Large intestine (tissue), 3 donors: ENCODE measurements around the gene ITGA3. TPM values are rescaled to one million over a fixed set of nuclear protein-coding genes. Genes with fewer than 3 reads are reported as not detected.

Experiments
- DNase-seq, 2 donors: peaks; one replicate each; pipeline versions ENCODE4 v3.0.0 to v3.0.0-alpha.2; 2013
- H3K27ac ChIP-seq: one replicate; pipeline ENCODE4 v1.5.1; 2013; ENCODE audit warnings: low read length
- H3K27me3 ChIP-seq: 2 replicates; pipeline ENCODE4 v1.6.1; 2013; ENCODE audit warnings: low read length; ENCODE audit not compliant: control insufficient read depth, insufficient read depth
- H3K36me3 ChIP-seq: 2 replicates; pipeline ENCODE4 v1.6.1; 2013; ENCODE audit warnings: low read length; ENCODE audit not compliant: control insufficient read depth, insufficient read depth
- H3K4me1 ChIP-seq: one replicate; pipeline ENCODE4 v1.6.1; 2013; ENCODE audit warnings: low read length; ENCODE audit not compliant: control insufficient read depth, insufficient read depth
- H3K4me3 ChIP-seq: one replicate; pipeline ENCODE4 v1.5.1; 2013; ENCODE audit warnings: low read length
- H3K9me3 ChIP-seq: one replicate; pipeline ENCODE4 v1.6.1; 2013; ENCODE audit warnings: mild to moderate bottlenecking, low read depth, low read length, moderate library complexity; ENCODE audit not compliant: control insufficient read depth
- WGBS: methylation state at CpG from one replicate; pipeline ENCODE4 v1.1.5; 2013; ENCODE audit warnings: low lambda C conversion rate; ENCODE audit not compliant: insufficient coverage; 5-methylcytosine and 5-hydroxymethylcytosine counted together
- polyA plus RNA-seq: library from polyadenylated mRNA; unstranded; fragments of 120-200 nt; gene quantifications from one replicate; pipeline ENCODE4 v1.2.1, GENCODE V29; 2013

ITGA3 gene
- polyA plus RNA-seq, 1 donor = 61.8 TPM

- Histone ChIP-seq H3K27ac (peak overlapping the region; percentile 29), H3K36me3 (peaks cover 24% of the 10 kb centered on the region), H3K4me1 (peaks cover 74% of the 10 kb centered on the region), H3K9me3 (no peaks in the 10 kb centered on the region), H3K4me3 (no peak overlapping the region), H3K27me3 (no peaks in the 10 kb centered on the region)
- no CpG with 5 or more reads among the region's 4 CpGs for WGBS
- no peak for DNase-seq
Observed at GRCh38 chr17:50098583-50098982, 42.7 kb downstream of the ITGA3 start.

GRCh38 chr17:50099003-50099402, 43.1 kb downstream of the ITGA3 start:
- DNase-seq = no peak
- no CpG with 5 or more reads among the region's 5 CpGs for WGBS
- Histone ChIP-seq H3K27ac (peak overlapping the region; percentile 29), H3K9me3 (no peaks in the 10 kb centered on the region), H3K27me3 (no peaks in the 10 kb centered on the region), H3K4me1 (peaks cover 74% of the 10 kb centered on the region), H3K4me3 (no peak overlapping the region), H3K36me3 (peaks cover 29% of the 10 kb centered on the region)

- Histone ChIP-seq H3K27ac (peak overlapping the region; percentile 96), H3K4me3 (no peak overlapping the region), H3K36me3 (peaks cover 40% of the 10 kb centered on the region), H3K4me1 (peaks cover 71% of the 10 kb centered on the region), H3K9me3 (no peaks in the 10 kb centered on the region), H3K27me3 (no peaks in the 10 kb centered on the region)
- peak in 1 of 2 donors; percentile 74 for DNase-seq
- WGBS = no CpG with 5 or more reads among the region's 5 CpGs
Observed at GRCh38 chr17:50100480-50100883, 44.6 kb downstream of the ITGA3 start.

- Histone ChIP-seq H3K36me3 (peaks cover 45% of the 10 kb centered on the region), H3K4me1 (peaks cover 71% of the 10 kb centered on the region)
- WGBS = no CpG with 5 or more reads among the region's 15 CpGs
Observed at GRCh38 chr17:50100921-50101345, 45.0 kb downstream of the ITGA3 start.

GRCh38 chr17:50101346-50102163, 45.6 kb downstream of the ITGA3 start:
- no peaks in the 10 kb centered on the region for H3K9me3 ChIP-seq
- no peaks in the 10 kb centered on the region for H3K27me3 ChIP-seq
- H3K36me3 ChIP-seq = peaks cover 48% of the 10 kb centered on the region
- H3K4me1 ChIP-seq = peaks cover 65% of the 10 kb centered on the region
- H3K4me3 ChIP-seq = peak overlapping the region; percentile 14
- peak; percentile 94 to 97 for DNase-seq
- no CpG with 5 or more reads among the region's 17 CpGs for WGBS
- H3K27ac ChIP-seq = peak overlapping the region; percentile 96

More at GRCh38 chr17:50100921-50101345, 45.0 kb downstream of the ITGA3 start:
- Histone ChIP-seq H3K9me3 (no peaks in the 10 kb centered on the region), H3K27ac (peak overlapping the region; percentile 96), H3K4me3 (no peak overlapping the region), H3K27me3 (no peaks in the 10 kb centered on the region)
- no peak for DNase-seq

- H3K9me3 ChIP-seq = no peaks in the 10 kb centered on the region
- WGBS = no CpG with 5 or more reads among the region's 15 CpGs
- peaks cover 53% of the 10 kb centered on the region for H3K36me3 ChIP-seq
- peak overlapping the region; percentile 96 for H3K27ac ChIP-seq
- H3K4me3 ChIP-seq = peak overlapping the region; percentile 14
- H3K4me1 ChIP-seq = peaks cover 57% of the 10 kb centered on the region
- H3K27me3 ChIP-seq = no peaks in the 10 kb centered on the region
- DNase-seq = peak; percentile 95 to 98
Observed at GRCh38 chr17:50102164-50102991, 46.5 kb downstream of the ITGA3 start.

GRCh38 chr17:50103252-50103651, 47.3 kb downstream of the ITGA3 start:
- Histone ChIP-seq H3K27ac (peak overlapping the region; percentile 96), H3K27me3 (no peaks in the 10 kb centered on the region), H3K36me3 (peaks cover 54% of the 10 kb centered on the region), H3K4me1 (peaks cover 48% of the 10 kb centered on the region), H3K9me3 (no peaks in the 10 kb centered on the region), H3K4me3 (no peak overlapping the region)
- no peak for DNase-seq
- WGBS = no CpG with 5 or more reads among the region's 2 CpGs

GRCh38 chr17:50103941-50104340, 48.0 kb downstream of the ITGA3 start:
- peaks cover 54% of the 10 kb centered on the region for H3K36me3 ChIP-seq
- no CpG with 5 or more reads among the region's 5 CpGs for WGBS

GRCh38 chr17:50105811-50106210, 49.9 kb downstream of the ITGA3 start:
- Histone ChIP-seq H3K36me3 (peaks cover 65% of the 10 kb centered on the region), H3K4me1 (peaks cover 25% of the 10 kb centered on the region), H3K4me3 (no peak overlapping the region), H3K27ac (no peak overlapping the region), H3K27me3 (no peaks in the 10 kb centered on the region), H3K9me3 (no peaks in the 10 kb centered on the region)
- no CpG with 5 or more reads among the region's 21 CpGs for WGBS
- DNase-seq = no peak

More at GRCh38 chr17:50103941-50104340, 48.0 kb downstream of the ITGA3 start:
- H3K4me1 ChIP-seq = peaks cover 42% of the 10 kb centered on the region
- H3K9me3 ChIP-seq = no peaks in the 10 kb centered on the region
- DNase-seq = no peak
- H3K27ac ChIP-seq = no peak overlapping the region
- H3K4me3 ChIP-seq = no peak overlapping the region
- H3K27me3 ChIP-seq = no peaks in the 10 kb centered on the region

- Histone ChIP-seq H3K27me3 (no peaks in the 10 kb centered on the region), H3K4me3 (no peak overlapping the region), H3K4me1 (peaks cover 20% of the 10 kb centered on the region), H3K9me3 (no peaks in the 10 kb centered on the region), H3K36me3 (peaks cover 71% of the 10 kb centered on the region), H3K27ac (no peak overlapping the region)
- no peak for DNase-seq
- 60% methylated on average over 2 of the region's 13 CpGs for WGBS
Observed at GRCh38 chr17:50106393-50107131, 50.7 kb downstream of the ITGA3 start.
